Astrocyte (in vitro differentiated cells and primary cell): Measurements from ENCODE around the gene PKP1. TPM values are rescaled to one million over a fixed set of nuclear protein-coding genes. Genes with fewer than 3 reads are reported as not detected.

Experiments used
- DNase-seq: peaks from one replicate; pipeline ENCODE4 v3.0.0-alpha.2; 2010; ENCODE audit warnings: low read depth
- FAIRE-seq: peaks from 2 replicates; lab custom pipeline; 2011; peaks lifted over from hg19 to GRCh38; lab: Jason Lieb, UNC
- H2AFZ ChIP-seq: 2 replicates; pipeline ENCODE4 v1.6.0; 2012; ENCODE audit warnings: low read depth, low read length, inconsistent platforms
- H3K27ac ChIP-seq: 2 replicates; pipeline ENCODE4 v1.5.1; 2011; ENCODE audit warnings: low read depth, low read length, inconsistent platforms
- H3K27me3 ChIP-seq: 2 replicates; pipeline ENCODE4 v1.6.0; 2011; ENCODE audit warnings: low read length, inconsistent platforms; ENCODE audit not compliant: insufficient read depth
- H3K36me3 ChIP-seq: 2 replicates; pipeline ENCODE4 v1.5.1; 2011; ENCODE audit warnings: low read length, inconsistent platforms; ENCODE audit not compliant: insufficient read depth
- H3K4me1 ChIP-seq: 2 replicates; pipeline ENCODE4 v1.5.1; 2011; ENCODE audit warnings: low read length, inconsistent platforms; ENCODE audit not compliant: insufficient read depth
- H3K4me2 ChIP-seq: 2 replicates; pipeline ENCODE4 v1.6.0; 2012; ENCODE audit warnings: low read length, inconsistent platforms
- H3K4me3 ChIP-seq: 2 replicates; pipeline ENCODE4 v1.5.1; 2011; ENCODE audit warnings: low read depth, mild to moderate bottlenecking, low read length, inconsistent platforms; ENCODE audit not compliant: insufficient read depth
- H3K79me2 ChIP-seq: 2 replicates; pipeline ENCODE4 v1.6.0; 2012; ENCODE audit warnings: mild to moderate bottlenecking, low read length, inconsistent platforms; ENCODE audit not compliant: insufficient read depth
- H3K9ac ChIP-seq: 2 replicates; pipeline ENCODE4 v1.6.0; 2012; ENCODE audit warnings: mild to moderate bottlenecking, low read length, inconsistent platforms
- H3K9me3 ChIP-seq: 2 replicates; pipeline ENCODE4 v1.5.1; 2012; ENCODE audit warnings: low read depth, mild to moderate bottlenecking, low read length, inconsistent platforms; ENCODE audit not compliant: insufficient read depth
- H4K20me1 ChIP-seq: 2 replicates; pipeline ENCODE4 v1.6.0; 2012; ENCODE audit warnings: low read length, inconsistent platforms; ENCODE audit not compliant: insufficient read depth
- H3K27ac Mint-ChIP-seq: one replicate; pipeline ENCODE4 v1.8.0; 2021; ENCODE audit warnings: mild to moderate bottlenecking, mixed read lengths; ENCODE audit not compliant: unreplicated experiment
- H3K27me3 Mint-ChIP-seq: one replicate; pipeline ENCODE4 v1.8.0; 2021; ENCODE audit warnings: low read depth, mixed read lengths; ENCODE audit not compliant: unreplicated experiment
- H3K36me3 Mint-ChIP-seq: one replicate; pipeline ENCODE4 v1.8.0; 2021; ENCODE audit warnings: low read depth, mixed read lengths; ENCODE audit not compliant: unreplicated experiment
- H3K4me1 Mint-ChIP-seq: one replicate; pipeline ENCODE4 v1.8.0; 2021; ENCODE audit warnings: low read depth, mixed read lengths; ENCODE audit not compliant: unreplicated experiment
- H3K4me3 Mint-ChIP-seq: one replicate; pipeline ENCODE4 v1.8.0; 2021; ENCODE audit warnings: mild to moderate bottlenecking, moderate library complexity, mixed read lengths; ENCODE audit not compliant: unreplicated experiment
- H3K9me3 Mint-ChIP-seq: one replicate; pipeline ENCODE4 v1.8.0; 2021; ENCODE audit warnings: mild to moderate bottlenecking, mixed read lengths; ENCODE audit not compliant: unreplicated experiment
- CTCF ChIP-seq: IDR thresholded peaks from 2 replicates; pipeline ENCODE4 v1.5.1; 2011; ENCODE audit warnings: low read depth, mild to moderate bottlenecking, inconsistent platforms, low read length, moderate library complexity; ENCODE audit not compliant: insufficient read depth
- EZH2 ChIP-seq: IDR thresholded peaks from 2 replicates; pipeline ENCODE4 v1.6.1; 2012; ENCODE audit warnings: mild to moderate bottlenecking, low read length, inconsistent platforms; ENCODE audit not compliant: insufficient read depth
- total RNA-seq: library from RNA; stranded (reverse); gene quantifications from 2 replicates; pipeline ENCODE4 v1.2.1, GENCODE V29; 2021

Gene PKP1
- total RNA-seq, 1 donor from 2014 or later: 0.07 TPM

GRCh38 chr1:201250326-201251011, 32.8 kb upstream of the PKP1 start:
- H3K4me3 ChIP-seq: no peak overlapping the region

GRCh38 chr1:201251411-201251810, 31.9 kb upstream of the PKP1 start:
- H4K20me1 ChIP-seq: no peaks in the 10 kb centered on the region
- Mint-ChIP-seq H3K4me1 (no peaks in the 10 kb centered on the region), H3K4me3 (no peak overlapping the region), H3K27me3 (peaks cover 40% of the 10 kb centered on the region), H3K36me3 (no peaks in the 10 kb centered on the region), H3K9me3 (no peaks in the 10 kb centered on the region), H3K27ac (no peak overlapping the region)
- no peaks in the 10 kb centered on the region for H3K36me3 ChIP-seq
- no peak overlapping the region for H3K4me2 ChIP-seq
- H3K4me1 ChIP-seq: no peaks in the 10 kb centered on the region
- no peaks in the 10 kb centered on the region for H3K79me2 ChIP-seq
- H3K9ac ChIP-seq: no peak overlapping the region
- FAIRE-seq: no peak
- no peaks in the 10 kb centered on the region for H3K9me3 ChIP-seq
- no peak overlapping the region for H2AFZ ChIP-seq
- H3K4me3 ChIP-seq: no peak overlapping the region
- TF ChIP-seq EZH2 (no peak), CTCF (no peak)
- H3K27ac ChIP-seq: no peak overlapping the region
- H3K27me3 ChIP-seq: no peaks in the 10 kb centered on the region
- DNase-seq: no peak

More at GRCh38 chr1:201250326-201251011, 32.8 kb upstream of the PKP1 start:
- H3K4me2 ChIP-seq: no peak overlapping the region
- no peak overlapping the region for H3K27ac Mint-ChIP-seq
- H3K9ac ChIP-seq: no peak overlapping the region
- H4K20me1 ChIP-seq: no peaks in the 10 kb centered on the region
- no peaks in the 10 kb centered on the region for H3K27me3 ChIP-seq
- DNase-seq: no peak
- H3K27me3 Mint-ChIP-seq: peaks cover 40% of the 10 kb centered on the region
- H3K4me1 Mint-ChIP-seq: no peaks in the 10 kb centered on the region
- H3K36me3 Mint-ChIP-seq: no peaks in the 10 kb centered on the region
- no peaks in the 10 kb centered on the region for H3K4me1 ChIP-seq
- H3K79me2 ChIP-seq: no peaks in the 10 kb centered on the region
- H3K4me3 Mint-ChIP-seq: no peak overlapping the region
- no peaks in the 10 kb centered on the region for H3K9me3 Mint-ChIP-seq
- H3K9me3 ChIP-seq: no peaks in the 10 kb centered on the region
- H3K36me3 ChIP-seq: no peaks in the 10 kb centered on the region
- no peak overlapping the region for H3K27ac ChIP-seq
- no peak for FAIRE-seq
- TF ChIP-seq EZH2 (no peak), CTCF (no peak)
- H2AFZ ChIP-seq: no peak overlapping the region

GRCh38 chr1:201251851-201252430, 31.4 kb upstream of the PKP1 start:
- TF ChIP-seq CTCF: no peak
- TF ChIP-seq EZH2: no peak

More at GRCh38 chr1:201251851-201252430, 31.4 kb upstream of the PKP1 start:
- Histone ChIP-seq H3K9me3 (no peaks in the 10 kb centered on the region), H3K9ac (no peak overlapping the region), H4K20me1 (no peaks in the 10 kb centered on the region), H3K4me2 (no peak overlapping the region), H3K4me1 (no peaks in the 10 kb centered on the region), H2AFZ (no peak overlapping the region), H3K27ac (no peak overlapping the region), H3K4me3 (no peak overlapping the region), H3K27me3 (no peaks in the 10 kb centered on the region), H3K79me2 (no peaks in the 10 kb centered on the region), H3K36me3 (no peaks in the 10 kb centered on the region)
- no peak overlapping the region for H3K27ac Mint-ChIP-seq
- H3K4me1 Mint-ChIP-seq: no peaks in the 10 kb centered on the region
- FAIRE-seq: no peak
- H3K27me3 Mint-ChIP-seq: peaks cover 40% of the 10 kb centered on the region
- H3K4me3 Mint-ChIP-seq: no peak overlapping the region
- no peaks in the 10 kb centered on the region for H3K36me3 Mint-ChIP-seq
- DNase-seq: no peak
- H3K9me3 Mint-ChIP-seq: no peaks in the 10 kb centered on the region
